Muscle layer of colon (tissue), 2 donors: Measurements from ENCODE around the gene GSK3A.
A peak's percentile ranks its signal among the peaks of the same experiment; 100 is the strongest.

Experiments
- H3K27ac ChIP-seq: one replicate; pipeline ENCODE4 v1.7.0; 2013; ENCODE audit warnings: low read depth, mild to moderate bottlenecking, low read length, moderate library complexity
- H3K27me3 ChIP-seq, 2 donors: one replicate each; pipeline ENCODE4 v1.7.0; 2013; ENCODE audit warnings: low read length in 2 of 2, mild to moderate bottlenecking in 2 of 2; ENCODE audit not compliant: insufficient read depth in 2 of 2, control insufficient read depth in 1 of 2
- H3K36me3 ChIP-seq: one replicate; pipeline ENCODE4 v1.7.0; 2013; ENCODE audit warnings: mild to moderate bottlenecking, low read length; ENCODE audit not compliant: insufficient read depth
- H3K4me1 ChIP-seq: one replicate; pipeline ENCODE4 v1.7.0; 2013; ENCODE audit warnings: mild to moderate bottlenecking, low read length; ENCODE audit not compliant: insufficient read depth
- H3K4me3 ChIP-seq, 2 donors: one replicate each; pipeline ENCODE4 v1.7.0; 2013; ENCODE audit warnings: low read length in 2 of 2, low read depth in 1 of 2, mild to moderate bottlenecking in 1 of 2, moderate library complexity in 1 of 2
- H3K9ac ChIP-seq: one replicate; pipeline ENCODE4 v1.7.0; 2013; ENCODE audit warnings: low read length
- H3K9me3 ChIP-seq: one replicate; pipeline ENCODE4 v1.7.0; 2013; ENCODE audit warnings: mild to moderate bottlenecking, low read length
- donor health status: abdominal sarcoma.
- donor health status: Adenocarcinoma of cecum.

Gene GSK3A

GRCh38 chr19:42279155-42279901 lies 36.9 kb upstream of the GSK3A start:
- H3K4me3 ChIP-seq, result peak overlapping the region; percentile 74 to 90
- H3K4me1 ChIP-seq, result peaks cover 65% of the 10 kb centered on the region
- no peaks in the 10 kb centered on the region for H3K27me3 ChIP-seq
- no peaks in the 10 kb centered on the region for H3K9me3 ChIP-seq
- peak overlapping the region; percentile 66 for H3K9ac ChIP-seq
- peak overlapping the region; percentile 95 for H3K27ac ChIP-seq
- peaks cover 10% of the 10 kb centered on the region for H3K36me3 ChIP-seq

DNA sequence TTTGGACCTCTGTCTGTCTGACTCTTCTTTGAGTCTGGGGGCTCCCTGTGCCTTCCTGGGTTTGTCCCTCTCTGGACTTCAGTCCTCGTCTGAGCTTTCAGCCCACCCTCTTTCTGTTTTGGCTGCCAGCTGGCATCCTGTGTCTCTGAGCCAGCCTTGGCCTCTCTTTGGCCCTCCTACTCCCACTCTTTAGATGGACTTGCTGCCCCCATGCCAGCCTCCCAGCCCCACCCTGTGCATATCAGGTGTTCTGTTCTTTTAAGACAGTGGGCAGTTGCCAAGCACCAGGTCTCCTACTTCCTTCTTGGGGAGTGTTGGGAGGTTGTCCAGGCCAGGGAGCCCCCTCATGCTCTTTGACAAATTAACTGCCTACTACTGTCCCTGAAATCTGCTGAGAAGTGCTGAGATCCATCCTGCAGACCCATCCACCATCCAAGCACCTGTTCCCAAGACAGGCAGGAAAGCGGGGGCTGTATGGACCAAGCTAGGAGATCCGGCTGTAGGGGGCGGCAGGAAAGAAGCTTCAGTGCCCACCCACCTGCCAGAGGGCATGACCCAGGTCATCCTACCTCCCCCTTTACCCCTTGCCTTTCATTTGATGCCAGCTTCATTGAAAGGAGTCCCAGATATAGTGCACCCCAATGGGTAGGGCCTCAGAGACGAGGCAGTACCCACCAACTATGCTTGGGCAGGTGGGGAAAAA lies 36.2 kb upstream of the GSK3A start:
- peaks cover 65% of the 10 kb centered on the region for H3K4me1 ChIP-seq
- H3K36me3 ChIP-seq, result peaks cover 17% of the 10 kb centered on the region
- peak overlapping the region; percentile 95 for H3K27ac ChIP-seq
- H3K4me3 ChIP-seq, result peak overlapping the region in 1 of 2 donors; percentile 74
- no peaks in the 10 kb centered on the region for H3K27me3 ChIP-seq
- no peaks in the 10 kb centered on the region for H3K9me3 ChIP-seq
- peak overlapping the region; percentile 66 for H3K9ac ChIP-seq

DNA sequence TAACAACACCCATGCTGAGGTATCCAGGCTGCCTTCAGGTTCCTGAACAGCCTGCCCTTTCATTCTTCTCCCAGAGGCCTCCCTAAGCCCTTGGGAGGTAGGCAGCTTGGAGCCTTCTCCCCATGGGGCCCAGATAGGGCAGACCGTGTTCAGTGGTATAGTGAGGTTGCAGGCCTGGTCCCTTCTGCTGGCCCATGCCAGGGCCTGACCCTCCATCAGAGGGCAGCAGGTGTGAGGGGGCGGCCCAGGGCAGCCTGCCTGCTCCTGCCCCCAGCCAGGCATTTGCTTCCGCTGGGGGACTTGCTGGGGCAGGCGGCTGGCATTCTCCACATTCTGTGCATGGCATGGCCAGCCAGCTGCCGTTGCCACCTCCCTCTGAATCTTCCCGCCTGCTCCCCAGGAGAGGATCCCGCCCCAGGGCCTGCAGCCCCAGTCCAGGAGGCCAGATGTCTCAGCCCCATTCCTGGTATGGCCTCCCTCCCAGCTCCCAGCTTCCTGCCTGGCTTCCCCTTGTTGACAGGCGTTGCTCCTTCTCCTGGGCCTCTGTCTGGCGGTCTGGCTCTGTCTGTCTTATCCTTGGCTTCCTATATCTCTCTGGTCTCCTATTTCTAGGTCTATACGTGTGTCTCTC lies 35.5 kb upstream of the GSK3A start:
- peaks cover 18% of the 10 kb centered on the region for H3K36me3 ChIP-seq
- peaks cover 60% of the 10 kb centered on the region for H3K4me1 ChIP-seq
- H3K4me3 ChIP-seq, result no peak overlapping the region
- peak overlapping the region; percentile 95 for H3K27ac ChIP-seq
- H3K9ac ChIP-seq, result peak overlapping the region; percentile 39
- H3K9me3 ChIP-seq, result no peaks in the 10 kb centered on the region
- H3K27me3 ChIP-seq, result no peaks in the 10 kb centered on the region

GRCh38 chr19:42276821-42277220 lies 34.4 kb upstream of the GSK3A start:
- H3K9me3 ChIP-seq, result no peaks in the 10 kb centered on the region
- H3K4me3 ChIP-seq, result no peak overlapping the region
- H3K4me1 ChIP-seq, result peaks cover 50% of the 10 kb centered on the region
- no peak overlapping the region for H3K27ac ChIP-seq
- H3K36me3 ChIP-seq, result peaks cover 18% of the 10 kb centered on the region
- H3K27me3 ChIP-seq, result no peaks in the 10 kb centered on the region
- H3K9ac ChIP-seq, result peak overlapping the region; percentile 44

- H3K9me3 ChIP-seq, result no peaks in the 10 kb centered on the region
- no peaks in the 10 kb centered on the region for H3K27me3 ChIP-seq
- H3K4me1 ChIP-seq, result peaks cover 48% of the 10 kb centered on the region
- H3K36me3 ChIP-seq, result peaks cover 23% of the 10 kb centered on the region
- no peak overlapping the region for H3K9ac ChIP-seq
- H3K4me3 ChIP-seq, result no peak overlapping the region
- H3K27ac ChIP-seq, result no peak overlapping the region
Measured at GRCh38 chr19:42276284-42276683, 33.9 kb upstream of the GSK3A start.

DNA sequence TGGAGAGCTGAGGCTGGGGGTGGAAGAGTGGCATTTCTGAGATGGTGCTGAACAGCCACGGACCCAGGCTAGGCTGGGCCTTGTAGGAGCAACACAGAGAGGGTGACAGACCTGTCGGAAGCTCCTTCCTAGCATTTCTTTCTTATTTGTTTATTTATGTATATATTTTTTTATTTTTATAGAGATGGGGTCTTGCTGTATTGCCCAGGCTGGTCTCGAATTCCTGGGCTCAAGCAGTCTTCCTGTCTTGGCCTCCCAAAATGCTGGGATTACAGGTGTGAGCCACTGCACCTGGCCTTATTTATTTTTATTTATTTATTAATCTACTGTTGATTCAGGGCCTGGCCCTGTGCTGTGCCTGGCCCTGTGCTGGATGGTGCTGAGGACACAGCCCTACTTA lies 33.1 kb upstream of the GSK3A start:
- Histone ChIP-seq H3K27me3 (no peaks in the 10 kb centered on the region), H3K27ac (no peak overlapping the region), H3K36me3 (peaks cover 25% of the 10 kb centered on the region), H3K4me1 (peaks cover 54% of the 10 kb centered on the region), H3K9me3 (no peaks in the 10 kb centered on the region), H3K9ac (no peak overlapping the region), H3K4me3 (no peak overlapping the region)

DNA sequence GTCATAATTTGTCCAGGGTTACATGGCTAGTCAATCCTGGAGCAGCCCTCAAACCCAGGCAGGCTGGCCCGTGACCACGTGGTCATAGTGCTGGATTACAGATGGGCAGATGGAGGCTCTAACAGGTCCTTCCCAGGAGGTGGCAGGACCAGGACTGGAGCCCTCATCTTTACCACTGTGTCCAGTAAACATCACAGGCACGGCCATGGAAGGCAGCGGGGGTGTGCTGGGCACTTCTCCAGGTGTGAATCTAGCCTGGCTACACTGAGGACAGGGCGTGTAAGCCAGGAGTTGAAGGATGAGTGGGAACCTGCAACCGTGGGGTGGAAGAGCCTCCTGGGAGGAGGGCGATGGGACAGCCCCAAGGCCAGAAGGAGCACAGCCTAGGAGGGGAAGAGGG lies 32.7 kb upstream of the GSK3A start:
- no peaks in the 10 kb centered on the region for H3K9me3 ChIP-seq
- peaks cover 59% of the 10 kb centered on the region for H3K4me1 ChIP-seq
- peak overlapping the region; percentile 35 for H3K27ac ChIP-seq
- H3K9ac ChIP-seq, result no peak overlapping the region
- H3K4me3 ChIP-seq, result no peak overlapping the region
- H3K27me3 ChIP-seq, result no peaks in the 10 kb centered on the region
- H3K36me3 ChIP-seq, result peaks cover 25% of the 10 kb centered on the region

DNA sequence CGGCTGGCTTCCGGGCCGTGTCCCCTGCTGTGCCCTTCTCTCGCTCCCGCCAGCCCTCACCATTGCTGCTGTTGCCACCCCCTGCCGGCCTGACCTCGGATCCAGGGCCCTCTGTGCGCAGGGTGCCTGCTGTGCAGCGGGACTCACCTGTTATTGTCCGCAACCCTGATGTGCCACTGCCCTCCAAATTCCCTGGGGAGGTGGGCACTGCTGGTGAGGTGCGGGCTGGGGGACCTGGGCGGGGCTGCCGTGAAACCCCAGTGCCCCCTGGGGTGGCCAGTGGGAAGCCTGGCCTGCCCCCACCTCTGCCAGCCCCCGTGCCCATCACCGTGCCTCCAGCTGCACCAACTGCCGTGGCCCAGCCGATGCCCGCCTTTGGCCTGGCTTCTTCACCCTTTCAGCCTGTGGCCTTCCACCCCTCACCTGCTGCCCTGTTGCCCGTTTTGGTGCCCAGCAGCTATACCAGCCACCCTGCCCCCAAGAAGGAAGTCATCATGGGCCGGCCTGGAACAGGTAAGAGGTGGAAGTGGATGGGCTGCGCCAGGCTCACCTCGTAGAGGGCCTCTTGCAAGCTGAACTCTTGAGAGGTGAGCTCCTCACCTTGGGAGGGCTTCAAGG lies 31.8 kb upstream of the GSK3A start:
- peaks cover 57% of the 10 kb centered on the region for H3K4me1 ChIP-seq
- no peak overlapping the region for H3K4me3 ChIP-seq
- H3K9ac ChIP-seq, result no peak overlapping the region
- peak overlapping the region; percentile 35 for H3K27ac ChIP-seq
- no peaks in the 10 kb centered on the region for H3K27me3 ChIP-seq
- H3K9me3 ChIP-seq, result no peaks in the 10 kb centered on the region
- H3K36me3 ChIP-seq, result peaks cover 25% of the 10 kb centered on the region

- H3K4me3 ChIP-seq, result no peak overlapping the region
- peaks cover 51% of the 10 kb centered on the region for H3K4me1 ChIP-seq
- no peaks in the 10 kb centered on the region for H3K27me3 ChIP-seq
- no peak overlapping the region for H3K27ac ChIP-seq
- H3K36me3 ChIP-seq, result peaks cover 25% of the 10 kb centered on the region
- H3K9me3 ChIP-seq, result no peaks in the 10 kb centered on the region
- no peak overlapping the region for H3K9ac ChIP-seq
Measured at GRCh38 chr19:42273407-42274064, 31.1 kb upstream of the GSK3A start.

DNA sequence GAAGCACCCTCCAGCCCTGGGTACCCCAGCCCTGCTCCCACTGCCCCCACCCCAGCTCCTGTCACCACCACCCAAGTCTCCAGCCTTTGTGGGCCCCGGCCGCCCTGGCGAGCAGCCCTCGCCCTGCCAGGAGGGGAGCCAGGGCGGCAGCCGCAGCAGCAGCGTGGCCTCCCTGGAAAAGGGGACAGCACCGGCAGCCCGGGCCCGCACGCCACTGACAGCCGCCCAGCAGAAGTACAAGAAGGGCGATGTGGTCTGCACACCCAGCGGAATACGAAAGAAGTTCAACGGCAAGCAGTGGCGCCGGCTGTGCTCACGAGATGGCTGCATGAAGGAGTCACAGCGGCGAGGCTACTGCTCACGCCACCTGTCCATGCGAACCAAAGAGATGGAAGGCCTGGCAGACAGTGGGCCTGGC lies 30.6 kb upstream of the GSK3A start:
- no peaks in the 10 kb centered on the region for H3K9me3 ChIP-seq
- peaks cover 45% of the 10 kb centered on the region for H3K4me1 ChIP-seq
- no peak overlapping the region for H3K4me3 ChIP-seq
- H3K9ac ChIP-seq, result no peak overlapping the region
- H3K27me3 ChIP-seq, result no peaks in the 10 kb centered on the region
- H3K36me3 ChIP-seq, result peaks cover 25% of the 10 kb centered on the region
- H3K27ac ChIP-seq, result no peak overlapping the region

GRCh38 chr19:42272535-42272897 lies 30.1 kb upstream of the GSK3A start:
- H3K27me3 ChIP-seq, result no peaks in the 10 kb centered on the region
- H3K36me3 ChIP-seq, result peaks cover 25% of the 10 kb centered on the region
- H3K4me1 ChIP-seq, result peaks cover 44% of the 10 kb centered on the region
- no peak overlapping the region for H3K4me3 ChIP-seq
- H3K27ac ChIP-seq, result no peak overlapping the region
- no peak overlapping the region for H3K9ac ChIP-seq
- no peaks in the 10 kb centered on the region for H3K9me3 ChIP-seq
